ENCODE results near the gene PPP2R2C. TPM values are rescaled to one million over a fixed set of nuclear protein-coding genes. Genes with fewer than 3 reads are reported as not detected.

Gene PPP2R2C
- total RNA-seq, 2 experiments from 2014 or later, result not detected

DNA sequence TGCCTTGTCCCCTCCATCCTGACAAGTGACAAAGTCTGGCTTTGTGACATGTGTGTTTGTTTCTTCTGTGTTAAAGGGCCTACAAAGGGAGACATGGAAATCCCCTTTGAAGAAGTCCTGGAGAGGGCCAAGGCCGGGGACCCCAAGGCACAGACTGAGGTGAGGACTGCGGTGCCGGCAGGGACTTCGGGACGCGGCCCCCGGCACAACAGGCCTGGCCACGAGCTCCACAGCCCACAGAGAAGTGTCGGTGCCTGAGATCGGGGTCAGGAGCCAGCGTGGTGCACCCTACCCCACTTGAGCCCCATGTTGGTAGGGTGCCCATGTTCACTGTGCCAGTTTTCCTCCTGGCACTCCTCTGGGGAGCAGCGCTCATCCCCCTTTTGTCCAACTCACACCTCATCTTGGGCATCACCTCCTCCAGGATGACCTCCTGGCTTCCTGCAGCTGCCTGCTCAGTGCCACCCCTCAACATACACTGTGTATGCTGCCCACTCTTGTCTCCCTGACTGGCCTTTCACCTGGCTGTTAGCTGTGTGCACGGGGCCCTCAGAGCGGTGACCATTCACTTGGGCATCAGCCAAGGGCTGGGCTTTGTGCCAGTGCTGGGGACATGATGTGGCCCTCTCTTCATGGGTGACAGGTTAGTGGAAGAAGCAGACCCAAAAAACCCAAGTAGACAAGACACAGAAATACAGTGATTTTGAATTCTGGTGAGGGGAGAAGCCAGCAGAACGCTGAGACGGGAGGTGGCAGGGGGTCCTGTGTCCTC, 185.2 kb downstream of the PPP2R2C start:
- ChIA-PET CTCF (no interaction called here), POLR2A (no interaction called here)

DNA sequence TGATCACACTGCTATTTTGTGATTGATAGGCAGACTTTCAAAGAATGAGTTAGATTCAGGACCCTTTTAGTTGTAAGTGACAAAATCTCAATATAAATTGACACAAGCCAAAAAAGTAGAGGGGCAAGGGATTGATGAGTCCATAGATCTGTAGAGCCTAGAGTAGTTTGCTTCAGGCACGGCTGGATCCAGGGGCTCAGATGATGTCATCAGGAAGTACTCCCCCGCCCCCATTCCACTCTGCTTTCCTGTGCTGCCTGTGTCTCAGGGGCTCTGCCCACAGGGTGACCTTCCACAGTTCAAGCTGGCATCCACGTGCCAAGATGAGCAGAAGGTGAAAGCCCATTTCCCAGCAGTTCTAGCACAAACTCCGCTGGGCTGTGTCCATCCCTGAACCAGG, 189.1 kb downstream of the PPP2R2C start:
- POLR2A ChIA-PET, result no interaction called here
- CTCF ChIA-PET, result interaction anchor here (1.2 kb wide), 1 partner anchor 19 kb away, joined by 3 read pairs; no protein-coding TSS in a partner anchor

DNA sequence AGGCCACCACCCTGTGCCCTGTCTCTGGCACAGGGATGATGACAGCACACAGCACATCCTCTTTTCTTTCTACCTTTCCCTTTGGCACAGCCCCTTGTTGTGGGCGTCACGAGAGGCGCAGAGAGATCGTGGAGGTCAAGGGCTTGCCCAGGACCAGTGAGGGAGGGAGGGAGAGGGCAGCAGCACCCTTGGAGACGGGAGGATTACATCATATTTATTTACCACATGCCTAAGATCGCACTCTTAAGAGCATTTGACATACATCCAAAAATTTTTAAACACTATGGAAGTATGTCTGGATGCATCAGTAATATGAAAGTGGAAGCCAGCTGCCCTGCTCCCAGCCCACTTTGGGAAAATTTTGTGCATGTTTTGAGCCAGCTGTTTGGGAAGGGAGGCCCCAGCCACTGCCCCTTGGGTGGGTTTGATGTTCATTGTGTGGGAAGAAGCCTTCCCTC, 190.1 kb downstream of the PPP2R2C start:
- POLR2A ChIA-PET, result no interaction called here
- CTCF ChIA-PET, result no interaction called here

DNA sequence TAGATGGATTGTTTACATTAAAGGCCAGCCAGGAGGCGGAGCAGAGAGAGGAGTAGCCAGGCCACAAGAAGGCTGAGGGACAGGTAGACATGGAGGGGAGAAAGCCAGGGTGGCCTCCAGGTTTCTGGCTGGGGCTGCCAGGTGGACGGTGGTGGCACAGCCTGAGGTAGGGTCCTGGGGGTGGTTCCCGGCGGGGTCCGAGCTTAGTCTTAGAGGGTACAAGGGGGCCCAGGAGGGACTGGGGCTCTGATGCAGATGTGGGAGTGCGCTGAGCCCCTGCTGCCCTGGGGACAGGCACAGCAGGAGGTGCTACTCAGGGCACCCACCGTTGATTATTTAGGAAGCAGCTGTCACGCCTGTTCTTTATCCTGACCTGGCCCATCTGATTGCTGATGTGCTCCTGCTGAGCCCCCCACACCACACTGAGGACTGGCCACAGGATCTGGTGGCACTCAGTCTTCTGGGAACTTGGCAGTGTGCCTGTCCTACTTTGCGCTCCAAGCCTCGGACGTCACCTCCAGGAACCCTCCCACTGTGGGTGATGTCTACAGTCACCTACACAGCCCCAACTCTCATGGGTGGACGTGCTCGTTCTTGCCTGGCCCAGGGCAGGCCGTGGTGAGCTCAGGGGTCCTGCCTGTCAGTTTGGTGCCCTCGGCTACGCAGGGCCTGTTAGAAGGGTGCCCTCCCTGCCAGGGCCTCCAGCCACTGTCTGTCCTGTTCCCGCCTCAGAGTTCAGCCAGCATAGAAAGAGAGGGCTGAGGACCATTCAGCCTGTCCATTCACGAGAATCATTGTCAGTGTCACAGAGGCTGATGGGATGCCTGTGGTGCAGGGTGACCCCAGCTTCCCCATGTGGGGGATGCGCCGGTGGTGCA, 190.7 kb downstream of the PPP2R2C start:
- CTCF ChIA-PET, result interaction anchor here (1.2 kb wide), 1 partner anchor 28 kb away, joined by 3 read pairs; no protein-coding TSS in a partner anchor
- POLR2A ChIA-PET, result no interaction called here

DNA sequence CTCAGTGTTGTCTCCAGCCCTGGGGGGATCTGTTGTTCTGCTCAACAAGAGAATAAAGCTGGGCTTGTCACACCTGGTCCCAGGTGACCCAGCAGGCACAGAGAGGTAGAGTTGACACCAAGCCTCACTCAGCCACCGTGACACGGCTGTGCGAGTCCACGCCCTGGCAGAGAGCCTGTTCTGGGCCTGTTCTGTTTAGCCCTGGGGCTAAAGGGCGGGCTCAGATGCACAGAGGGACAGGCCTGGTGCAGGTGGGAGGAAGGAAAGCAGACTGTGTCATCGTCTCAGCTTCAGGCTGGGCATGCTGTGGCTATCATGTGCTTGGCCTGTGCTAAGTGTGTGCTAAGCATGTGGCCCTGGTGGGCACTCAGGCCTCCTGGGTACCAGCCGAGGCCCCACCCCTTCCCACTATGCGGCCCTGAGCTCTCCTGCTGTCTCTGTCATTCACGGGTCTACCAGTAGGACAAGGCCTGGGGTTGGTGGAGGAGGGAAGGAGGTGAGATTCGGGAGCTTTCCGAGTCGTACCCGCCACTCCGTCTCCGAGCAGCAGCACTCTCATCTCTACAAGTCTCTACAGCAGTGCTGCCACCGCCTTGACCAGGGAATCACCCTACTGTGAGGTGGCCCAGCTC, 191.9 kb downstream of the PPP2R2C start:
- CTCF ChIA-PET, result interaction anchor here (1.2 kb wide), 1 partner anchor 26 kb away, joined by 3 read pairs; no protein-coding TSS in a partner anchor

DNA sequence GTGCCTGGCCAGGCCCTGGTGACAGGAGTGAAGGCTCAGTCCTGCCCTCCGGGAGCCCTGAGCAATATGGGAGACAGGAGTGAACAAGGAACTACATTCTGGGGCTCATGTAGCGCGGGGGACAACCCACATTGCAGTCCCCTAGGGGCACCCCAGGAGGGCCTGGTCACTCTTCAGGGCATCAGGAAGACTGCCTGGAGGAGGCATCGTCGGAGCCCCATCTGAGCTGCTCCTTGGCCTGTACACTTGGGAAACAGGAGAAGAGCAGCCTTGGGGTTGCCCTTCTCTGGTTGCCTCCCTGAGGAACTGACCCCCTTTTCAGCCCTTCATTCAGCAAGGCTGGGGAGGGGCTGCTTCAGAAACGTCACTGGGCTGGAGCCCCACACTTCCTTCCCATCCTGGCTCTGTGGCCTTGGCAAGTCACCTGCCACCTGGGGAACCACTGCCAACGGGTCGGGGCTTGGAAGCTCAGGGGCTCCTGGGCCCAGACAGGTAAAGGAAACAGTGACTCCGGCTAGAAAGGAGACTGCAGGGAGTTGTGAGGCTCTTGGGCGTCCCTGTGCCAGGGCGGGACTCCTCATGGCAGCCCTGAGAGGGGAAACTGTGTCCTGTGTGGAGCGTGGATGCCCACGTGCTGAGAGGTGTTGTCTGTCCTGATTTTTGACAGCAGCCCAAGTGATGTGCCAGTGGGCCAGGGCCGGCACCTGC, 192.7 kb downstream of the PPP2R2C start:
- CTCF ChIA-PET, result no interaction called here
- POLR2A ChIA-PET, result no interaction called here

More for the DNA sequence above, 191.9 kb downstream of the PPP2R2C start:
- POLR2A ChIA-PET, result no interaction called here

DNA sequence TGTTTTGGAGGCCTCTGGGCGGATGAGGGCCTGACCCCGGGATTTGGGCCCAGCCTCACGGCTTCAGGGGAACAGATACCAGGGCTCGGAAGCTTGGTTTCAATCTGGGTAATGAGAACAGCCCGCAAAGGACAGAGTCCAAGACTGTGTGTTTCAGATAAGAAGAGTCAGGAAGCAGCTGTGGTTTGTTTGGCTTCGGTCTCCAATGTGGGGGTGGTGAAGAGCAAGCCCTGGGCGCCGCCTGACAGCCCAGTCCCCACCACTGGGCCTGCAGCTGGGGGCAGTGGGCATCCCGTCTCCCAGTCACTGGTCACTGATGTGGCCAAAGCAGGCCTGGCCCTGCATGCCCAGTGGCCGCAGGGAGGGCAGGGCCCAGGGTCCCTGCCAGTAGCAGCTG, 193.6 kb downstream of the PPP2R2C start:
- ChIA-PET CTCF (interaction anchor here (0.6 kb wide), 1 partner anchor 52 kb away, joined by 3 read pairs; no protein-coding TSS in a partner anchor), POLR2A (no interaction called here)

DNA sequence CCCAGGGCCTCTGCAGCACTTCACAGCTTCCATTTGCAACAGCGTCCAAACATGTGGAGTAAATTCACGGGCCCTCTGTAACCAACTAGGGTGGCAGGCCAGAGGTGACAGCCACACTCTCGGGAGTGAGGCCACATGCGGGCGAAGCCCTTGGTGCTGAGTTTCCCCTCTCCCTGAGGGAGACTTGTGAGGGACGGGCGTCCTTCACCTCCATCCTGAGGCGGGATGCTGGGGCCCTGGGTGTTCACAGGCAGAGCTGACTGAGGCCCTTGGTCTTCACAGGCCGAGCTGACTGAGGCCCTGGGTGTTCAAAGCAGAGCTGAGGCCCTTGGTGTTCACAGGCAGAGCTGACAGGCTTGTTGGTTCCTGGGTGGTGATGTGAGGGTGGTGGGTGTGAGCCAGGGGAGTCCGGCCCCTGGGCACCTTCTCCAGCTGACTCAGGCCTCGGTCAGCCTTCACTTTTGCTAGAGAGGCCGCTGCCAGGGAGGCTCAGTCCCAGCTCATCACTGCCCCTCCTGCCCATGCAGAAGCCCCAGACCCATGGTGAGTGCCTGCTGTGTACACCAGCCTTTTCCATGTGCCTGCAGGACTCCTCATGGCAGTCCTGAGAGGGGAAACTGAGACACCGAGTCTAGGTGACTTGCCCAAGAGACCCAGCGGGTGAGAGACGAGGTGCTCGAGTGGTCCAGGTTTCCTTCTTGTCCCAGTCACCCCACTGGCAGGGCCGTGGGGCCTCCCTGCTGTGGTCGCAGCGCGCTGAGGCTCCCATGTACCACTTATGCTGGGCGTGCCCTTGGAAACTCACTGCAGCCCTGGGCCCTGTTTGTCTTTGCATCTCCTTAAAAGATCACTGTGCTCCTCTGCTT, 194.2 kb downstream of the PPP2R2C start:
- ChIA-PET POLR2A (no interaction called here), CTCF (interaction anchor here (0.6 kb wide), 1 partner anchor 53 kb away, joined by 3 read pairs; no protein-coding TSS in a partner anchor)

DNA sequence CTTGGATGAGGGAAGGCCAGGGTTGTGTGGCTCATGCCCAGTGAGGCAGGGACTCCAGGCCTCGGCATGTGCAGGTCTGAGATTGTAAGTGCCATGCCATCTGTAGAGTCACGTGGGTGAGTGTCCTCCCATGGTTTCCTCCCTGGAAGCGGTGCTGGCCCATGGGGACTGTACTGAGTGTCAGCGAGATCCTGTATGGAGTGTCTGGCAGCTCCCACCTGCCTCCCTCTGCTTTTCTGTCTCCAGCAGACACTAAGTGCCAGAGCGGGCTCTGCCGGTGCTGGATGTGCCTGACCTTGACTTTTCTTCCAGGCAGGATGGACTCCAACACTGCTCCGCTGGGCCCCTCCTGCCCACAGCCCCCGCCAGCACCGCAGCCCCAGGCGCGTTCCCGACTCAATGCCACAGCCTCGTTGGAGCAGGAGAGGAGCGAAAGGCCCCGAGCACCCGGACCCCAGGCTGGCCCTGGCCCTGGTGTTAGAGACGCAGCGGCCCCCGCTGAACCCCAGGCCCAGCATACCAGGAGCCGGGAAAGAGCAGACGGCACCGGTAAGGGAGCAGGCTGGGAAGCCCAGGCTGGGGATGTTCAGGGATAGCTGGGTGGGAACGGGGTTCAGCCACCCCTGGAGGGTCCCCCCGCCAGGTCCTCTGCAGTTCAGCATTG, 195.1 kb downstream of the PPP2R2C start:
- ChIA-PET CTCF (no interaction called here), POLR2A (no interaction called here)

DNA sequence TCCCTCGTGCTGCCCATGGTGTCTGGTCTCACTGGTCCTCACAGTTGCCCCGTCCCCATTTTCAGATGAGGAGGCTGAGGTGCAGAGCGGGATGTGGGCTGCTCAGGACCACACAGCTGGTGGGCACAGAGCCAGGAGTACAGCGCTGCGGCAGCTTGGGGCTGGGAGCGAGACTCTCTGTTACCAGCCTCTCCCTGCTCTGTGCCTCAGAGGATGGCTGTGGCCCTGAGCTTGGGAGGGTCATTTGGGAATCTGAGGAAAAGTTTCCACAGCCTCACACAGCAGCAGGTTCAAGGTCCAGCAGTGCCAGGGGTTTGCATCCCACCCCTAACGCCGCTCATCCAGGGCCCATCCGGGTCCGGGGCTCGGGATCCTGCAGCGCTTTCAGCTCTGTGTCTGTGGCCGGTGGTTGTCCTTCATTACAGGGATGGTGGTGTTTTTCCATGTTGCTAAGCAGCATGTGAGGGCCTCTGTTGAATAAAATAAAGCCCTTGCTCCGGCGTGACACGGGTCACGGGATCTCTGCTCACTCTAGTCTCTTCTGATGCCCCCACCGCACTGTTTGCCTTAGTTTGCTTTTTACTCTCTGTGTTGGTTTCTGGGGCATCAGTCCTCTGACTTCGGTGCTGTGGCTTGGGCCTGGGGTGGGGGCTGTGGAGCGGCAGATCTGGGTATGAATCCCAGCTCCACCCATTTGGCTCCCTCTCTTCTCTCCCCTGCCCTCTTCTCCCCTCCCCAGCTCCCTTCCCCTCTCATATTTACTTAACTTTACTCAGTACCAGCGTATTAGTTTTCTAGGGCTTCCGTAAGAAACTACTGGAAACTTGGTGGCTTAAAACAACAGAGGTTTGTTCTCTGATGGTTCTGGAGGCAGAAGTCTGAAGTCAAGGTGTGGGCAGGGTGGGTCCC, 196.3 kb downstream of the PPP2R2C start:
- CTCF ChIA-PET, result interaction anchor here (0.9 to 1.2 kb wide), 2 partner anchors 25 to 52 kb away, joined by 3 to 4 read pairs; no protein-coding TSS in a partner anchor
- POLR2A ChIA-PET, result interaction anchor here (0.6 kb wide), 1 partner anchor 414 kb away, joined by 8 read pairs; no protein-coding TSS in a partner anchor

DNA sequence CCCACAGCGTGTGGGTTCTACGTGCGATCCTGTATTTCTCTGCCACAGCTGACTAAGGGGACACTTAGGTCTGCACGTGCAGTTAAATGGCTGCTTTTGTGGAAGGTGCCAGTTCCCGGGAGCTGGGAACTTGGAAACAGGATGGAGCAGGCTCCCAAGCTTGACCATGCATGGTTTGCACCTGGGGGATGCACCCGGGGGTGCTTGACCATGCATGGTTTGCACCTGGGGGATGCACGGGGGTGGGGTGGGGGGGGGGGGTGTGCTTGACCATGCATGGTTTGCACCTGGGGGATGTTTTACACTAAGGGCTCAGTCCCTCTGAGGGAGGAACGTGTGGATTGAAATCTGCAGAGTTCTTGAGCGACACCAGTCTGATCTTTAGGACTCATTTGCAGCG, 197.1 kb downstream of the PPP2R2C start:
- POLR2A ChIA-PET, result interaction anchor here (0.6 kb wide), 1 partner anchor 415 kb away, joined by 8 read pairs; no protein-coding TSS in a partner anchor
- CTCF ChIA-PET, result interaction anchor here (0.6 to 1.2 kb wide), 2 partner anchors 24 to 548 kb away, joined by 3 to 4 read pairs; no protein-coding TSS in a partner anchor

DNA sequence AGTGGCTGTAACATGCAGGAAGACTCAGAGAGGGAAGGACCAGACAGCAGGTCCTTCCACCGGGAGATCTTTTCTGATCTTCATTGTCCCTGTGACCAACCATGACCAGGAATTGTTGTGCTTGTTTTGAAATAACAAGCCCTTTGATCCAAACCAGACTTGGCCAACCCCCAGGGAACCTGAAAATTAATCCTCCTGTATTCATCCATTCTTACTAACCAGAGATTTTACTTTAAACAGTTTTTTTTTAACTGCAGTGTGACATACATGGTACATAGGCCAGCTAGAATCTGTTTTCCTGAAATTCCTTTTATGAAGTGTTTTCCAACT, 198.8 kb downstream of the PPP2R2C start:
- ChIA-PET CTCF (interaction anchor here (1.3 kb wide), 1 partner anchor 17 kb away, joined by 3 read pairs; no protein-coding TSS in a partner anchor), POLR2A (no interaction called here)

DNA sequence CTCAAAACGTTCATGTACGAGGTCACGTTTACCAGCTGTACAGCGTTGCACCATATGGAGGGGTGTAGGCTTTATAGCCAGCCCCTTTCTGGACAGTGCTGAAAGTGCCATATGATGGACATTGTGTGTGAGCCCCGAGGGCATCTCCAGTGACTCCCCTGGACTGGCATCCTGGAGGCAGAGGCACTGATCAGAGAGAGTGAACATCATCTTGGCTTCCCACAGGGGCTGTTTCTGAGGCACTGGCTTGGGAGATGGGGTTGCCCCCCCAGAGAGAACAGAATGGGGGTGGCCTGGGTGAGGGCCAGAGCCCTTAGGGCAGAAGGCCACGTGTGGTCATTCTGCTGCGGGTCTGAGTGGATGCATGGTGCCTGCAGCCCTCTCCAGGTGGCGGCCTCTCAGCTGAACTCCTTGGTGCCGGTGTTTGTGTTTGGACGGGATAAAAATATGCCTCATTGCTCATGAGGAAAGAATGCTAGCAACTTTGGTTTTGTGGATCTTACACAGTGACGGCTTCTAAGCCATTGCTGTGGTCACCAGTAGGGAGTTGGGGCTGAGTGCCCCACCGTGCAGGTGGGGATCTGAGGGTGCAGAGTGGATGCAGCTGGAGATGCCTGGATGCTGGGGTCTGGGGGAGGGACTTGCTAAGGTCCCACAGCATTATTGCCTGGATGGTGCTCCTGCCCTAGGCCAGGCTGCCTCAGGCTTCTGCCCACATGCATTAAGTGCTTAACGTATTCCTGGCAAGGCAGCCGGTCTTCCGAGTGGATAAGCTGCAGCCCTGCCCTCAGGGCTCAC, 199.4 kb downstream of the PPP2R2C start:
- POLR2A ChIA-PET, result no interaction called here
- CTCF ChIA-PET, result interaction anchor here (0.6 to 1.3 kb wide), 3 partner anchors 17 to 59 kb away, joined by 3 read pairs; no protein-coding TSS in a partner anchor

DNA sequence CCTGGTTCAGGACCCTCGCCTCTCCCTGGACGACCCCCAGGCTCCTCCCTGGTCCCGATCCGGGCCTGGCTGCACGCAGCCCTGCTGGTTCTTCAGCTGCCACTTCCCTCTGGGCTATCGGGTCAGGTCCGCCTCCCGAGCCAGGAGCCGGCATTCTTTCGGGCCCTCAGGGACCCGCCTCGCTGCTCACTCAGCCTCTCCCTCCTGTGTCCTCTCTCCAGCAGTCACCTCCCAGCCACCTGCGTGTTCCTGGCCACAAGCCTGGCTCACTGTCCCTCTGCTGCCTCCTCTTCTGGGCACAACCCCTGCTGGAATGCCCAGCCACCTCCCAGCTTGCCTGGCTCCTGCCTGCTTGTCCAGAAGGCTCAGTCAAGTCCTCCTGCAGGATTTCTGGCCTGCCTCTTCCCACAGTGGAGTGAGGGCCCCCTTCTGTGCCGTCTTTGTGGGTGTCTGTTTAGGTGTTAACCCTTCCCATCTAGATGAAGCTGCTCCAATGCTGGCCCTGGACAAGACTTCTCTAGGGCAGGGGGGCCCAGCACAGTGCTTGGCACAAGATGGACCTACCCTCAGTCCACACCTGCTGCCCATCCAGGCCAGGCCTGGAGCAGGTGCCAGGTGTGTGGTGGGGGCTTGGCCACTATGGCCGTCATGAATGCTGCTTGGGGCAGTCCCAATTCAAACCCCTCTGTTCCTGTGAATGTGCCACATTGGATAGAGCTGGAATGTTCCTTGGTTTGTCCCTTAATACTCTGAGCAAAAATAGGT, 200.5 kb downstream of the PPP2R2C start:
- POLR2A ChIA-PET, result no interaction called here
- CTCF ChIA-PET, result no interaction called here

DNA sequence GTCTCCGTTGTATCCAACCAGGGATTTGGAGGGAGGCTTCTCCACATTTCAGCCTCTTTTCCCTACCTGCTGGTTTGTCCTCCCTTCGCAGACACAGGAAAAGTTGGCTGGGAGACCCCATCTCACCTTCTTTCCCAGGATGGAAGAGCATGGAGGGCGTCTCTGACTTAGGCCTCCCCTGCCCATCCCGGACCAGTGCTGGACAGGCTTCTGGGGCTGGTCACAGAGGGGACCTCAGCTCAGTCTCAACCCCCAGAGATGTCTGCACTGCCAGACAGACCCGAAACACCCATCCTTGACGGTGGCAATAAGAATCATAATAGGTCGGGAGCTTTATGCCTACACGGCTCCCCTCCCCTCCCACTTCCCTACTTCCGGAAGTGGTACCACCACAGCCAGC, 201.2 kb downstream of the PPP2R2C start:
- POLR2A ChIA-PET, result no interaction called here
- CTCF ChIA-PET, result interaction anchor here (2.8 kb wide), 1 partner anchor 20 kb away, joined by 11 read pairs; no protein-coding TSS in a partner anchor
